Body of pancreas (tissue), 4 donors: Measurements from ENCODE around the gene DKK3. TPM values are rescaled to one million over a fixed set of nuclear protein-coding genes. Genes with fewer than 3 reads are reported as not detected.

Experiments used
- ATAC-seq: fragments of 150-250 bp; one replicate; pipeline ENCODE4 v1.9.1; 2016
- DNase-seq, 4 donors: peaks; one replicate each; pipeline ENCODE4 v3.0.0-alpha.2; 2019
- H3K27ac ChIP-seq, 4 donors: fragments of 200-600 bp; sonication (generic); 1 replicate in 3 of 4; 2 replicates in 1 of 4; pipeline versions ENCODE4 v1.5.1 to v1.6.1; 2016 to 2019; ENCODE audit warnings: mild to moderate bottlenecking in 1 of 4, mixed read lengths in 1 of 4, moderate library complexity in 1 of 4
- H3K27me3 ChIP-seq, 2 donors: fragments of 200-600 bp; sonication (generic); one replicate each; pipeline ENCODE4 v1.6.0; 2016; ENCODE audit warnings: mild to moderate bottlenecking in 1 of 2
- H3K36me3 ChIP-seq, 2 donors: fragments of 200-600 bp; sonication (generic); replicated peaks in 1 of 2; 2 replicates each; pipeline ENCODE4 v1.5.1; 2016; ENCODE audit warnings: low read depth in 2 of 2; ENCODE audit not compliant: insufficient read depth in 1 of 2
- H3K4me1 ChIP-seq: fragments of 200-600 bp; sonication (generic); one replicate; pipeline ENCODE4 v1.6.0; 2016
- H3K4me3 ChIP-seq, 2 donors: fragments of 200-600 bp; sonication (generic); 1 replicate in 1 of 2; 2 replicates in 1 of 2; pipeline ENCODE4 v1.5.1; 2016 to 2019
- H3K9me3 ChIP-seq, 3 donors: fragments of 200-600 bp; sonication (generic); 1 replicate in 2 of 3; 2 replicates in 1 of 3; pipeline ENCODE4 v1.5.1; 2016
- CTCF ChIP-seq, 7 experiments: fragments of 450-650 bp in 4 of 7; fragments of 200-600 bp in 3 of 7; sonication (generic) in 3 of 7; IDR thresholded peaks; one replicate each; pipeline ENCODE4 v1.5.1; 2016 to 2019; ENCODE audit warnings: antibody characterized with exemption in 7 of 7
- POLR2A ChIP-seq, 3 donors: fragments of 450-650 bp; IDR thresholded peaks; one replicate each; pipeline ENCODE4 v1.6.1; 2016; ENCODE audit warnings: antibody characterized with exemption in 3 of 3, mild to moderate bottlenecking in 2 of 3
- WGBS, 2 donors: methylation state at CpG; one replicate each; pipeline ENCODE4 v1.1.5; 2017; 5-methylcytosine and 5-hydroxymethylcytosine counted together
- intact Hi-C: fragments of 100-400 bp; cut with DNase I; formaldehyde crosslinking; loops from one replicate; pipeline ENCODE4 v1.15.1; 2023
- total RNA-seq, 2 donors: library from RNA; depleted of rRNA; stranded (reverse); fragments of >200 nt; gene quantifications; one replicate each; pipeline ENCODE4 v1.1.0, GENCODE V29; 2016

The DKK3 gene
- total RNA-seq, 2 donors from 2014 or later: 14.5 to 25.9 TPM

DNA sequence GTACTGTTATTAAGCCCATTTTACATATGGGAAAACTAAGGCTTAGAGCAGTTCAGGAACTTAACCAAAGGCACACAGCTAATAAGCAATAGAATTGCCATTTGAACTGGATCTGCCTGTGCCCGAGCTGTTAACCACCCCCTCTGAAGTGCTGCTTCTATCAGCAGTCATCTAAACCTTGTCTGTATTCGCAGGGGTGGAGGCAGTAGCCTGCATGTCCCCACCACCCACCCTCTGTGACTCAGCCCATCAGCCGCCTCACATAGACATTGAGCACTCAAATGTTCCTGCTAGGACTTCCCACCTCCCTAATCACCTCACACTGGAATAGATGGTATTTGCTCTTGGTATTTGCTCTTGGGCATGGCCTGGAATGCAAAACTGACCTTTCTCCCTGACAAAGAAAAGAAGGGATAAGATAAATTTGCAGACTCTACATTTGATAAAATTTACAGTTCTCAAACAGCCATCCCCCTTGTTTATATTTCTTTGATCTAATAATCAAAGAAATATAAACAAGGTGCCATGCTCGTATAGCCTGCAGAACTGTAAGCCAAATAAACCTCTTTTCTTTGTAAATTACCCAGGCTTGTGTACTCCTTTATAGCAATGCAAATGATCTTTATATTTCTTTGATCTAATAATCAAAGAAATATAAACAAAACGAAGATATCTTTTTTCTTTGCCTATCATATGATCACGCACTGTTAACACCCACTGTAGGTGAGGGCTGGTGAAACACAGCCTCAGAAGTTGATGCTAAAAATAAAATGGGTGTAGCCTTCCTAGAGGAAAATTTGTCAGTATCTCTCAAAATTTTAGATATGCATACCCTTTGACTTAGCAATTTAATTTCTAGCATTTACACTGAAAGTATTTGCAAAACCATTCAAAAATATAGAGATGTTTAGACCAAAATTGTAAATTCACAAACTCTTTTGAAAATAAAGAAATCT, 15.9 kb downstream of the DKK3 start:
- no peak overlapping the region for H3K4me3 ChIP-seq
- no peaks in the 10 kb centered on the region for H3K36me3 ChIP-seq
- H3K9me3 ChIP-seq: no peaks in the 10 kb centered on the region
- no peaks in the 10 kb centered on the region for H3K4me1 ChIP-seq
- no peak for ATAC-seq
- no peaks in the 10 kb centered on the region for H3K27me3 ChIP-seq
- no peak overlapping the region for H3K27ac ChIP-seq
- intact Hi-C loops: no loop called here
- TF ChIP-seq CTCF (IDR thresholded peaks at IDR 0.05) (no peak), POLR2A (IDR thresholded peaks at IDR 0.05) (no peak)
- WGBS, 2 donors: 51 to 67% methylated on average over 6 of the region's 6 CpGs
- no peak for DNase-seq

- Histone ChIP-seq H3K4me3 (no peak overlapping the region), H3K27ac (no peak overlapping the region), H3K27me3 (no peaks in the 10 kb centered on the region), H3K4me1 (no peaks in the 10 kb centered on the region), H3K9me3 (no peaks in the 10 kb centered on the region), H3K36me3 (no peaks in the 10 kb centered on the region)
- no peak for TF ChIP-seq POLR2A (IDR thresholded peaks at IDR 0.05)
- no peak for TF ChIP-seq CTCF (IDR thresholded peaks at IDR 0.05)
- ATAC-seq (no peak), DNase-seq (no peak)
- intact Hi-C loops: no loop called here
- WGBS, 2 donors: 70 to 75% methylated on average over 8 of the region's 8 CpGs
Measured at GRCh38 chr11:11989774-11990744, 18.4 kb downstream of the DKK3 start.

- H3K4me1 ChIP-seq: no peaks in the 10 kb centered on the region
- ATAC-seq: no peak
- no peak overlapping the region for H3K4me3 ChIP-seq
- TF ChIP-seq CTCF (IDR thresholded peaks at IDR 0.05) (no peak), POLR2A (IDR thresholded peaks at IDR 0.05) (no peak)
- 82 to 83% methylated on average over 5 of the region's 5 CpGs for WGBS, 2 donors
- intact Hi-C loops: no loop called here
- no peak overlapping the region for H3K27ac ChIP-seq
- no peaks in the 10 kb centered on the region for H3K9me3 ChIP-seq
- H3K27me3 ChIP-seq: no peaks in the 10 kb centered on the region
- no peak for DNase-seq
- H3K36me3 ChIP-seq: no peaks in the 10 kb centered on the region
Measured at GRCh38 chr11:11988681-11989261, 19.7 kb downstream of the DKK3 start.

DNA sequence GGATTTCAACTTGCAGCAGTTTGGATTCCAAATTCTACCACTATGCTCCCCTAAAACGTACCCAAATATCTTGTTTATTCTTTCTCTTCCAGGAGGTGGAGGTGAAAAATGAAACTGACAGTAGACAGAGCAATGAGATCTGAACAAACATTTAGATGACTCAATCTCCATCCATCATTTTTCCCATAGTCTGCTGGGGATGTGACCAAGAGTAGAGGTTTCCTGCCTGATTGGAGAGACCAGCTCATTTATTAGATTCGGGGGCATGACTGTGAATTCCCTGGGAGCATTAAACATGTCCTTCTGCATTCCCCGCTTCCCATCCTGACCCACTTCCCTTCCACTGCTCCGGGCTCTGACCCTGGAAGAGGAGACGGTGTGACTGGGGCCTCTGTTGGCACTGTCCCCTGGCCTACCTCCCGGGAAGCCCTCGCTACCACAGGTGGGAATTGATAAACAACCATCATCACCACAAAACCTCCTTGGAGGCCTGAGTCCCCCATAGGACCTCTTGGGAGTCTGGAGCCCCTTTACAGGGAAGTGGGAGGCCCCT, 20.3 kb downstream of the DKK3 start:
- DNase-seq: no peak
- WGBS, 2 donors: 83 to 87% methylated on average over 5 to 7 of the region's 7 CpGs
- Histone ChIP-seq H3K4me3 (no peak overlapping the region), H3K4me1 (no peaks in the 10 kb centered on the region), H3K27me3 (no peaks in the 10 kb centered on the region), H3K36me3 (no peaks in the 10 kb centered on the region), H3K9me3 (no peaks in the 10 kb centered on the region), H3K27ac (no peak overlapping the region)
- intact Hi-C loops: no loop called here
- TF ChIP-seq CTCF (IDR thresholded peaks at IDR 0.05): no peak
- no peak for TF ChIP-seq POLR2A (IDR thresholded peaks at IDR 0.05)
- ATAC-seq: no peak
